HG02588 (cell line): ENCODE data around the gene RAPGEF5.

Experiments used
- ATAC-seq: cut with Tn5 transposase; IDR thresholded peaks from one replicate; pipeline ENCODE4 v1.9.1; 2021; ENCODE audit warnings: mild to moderate bottlenecking, moderate library complexity; ENCODE audit not compliant: unreplicated experiment

The RAPGEF5 gene

DNA sequence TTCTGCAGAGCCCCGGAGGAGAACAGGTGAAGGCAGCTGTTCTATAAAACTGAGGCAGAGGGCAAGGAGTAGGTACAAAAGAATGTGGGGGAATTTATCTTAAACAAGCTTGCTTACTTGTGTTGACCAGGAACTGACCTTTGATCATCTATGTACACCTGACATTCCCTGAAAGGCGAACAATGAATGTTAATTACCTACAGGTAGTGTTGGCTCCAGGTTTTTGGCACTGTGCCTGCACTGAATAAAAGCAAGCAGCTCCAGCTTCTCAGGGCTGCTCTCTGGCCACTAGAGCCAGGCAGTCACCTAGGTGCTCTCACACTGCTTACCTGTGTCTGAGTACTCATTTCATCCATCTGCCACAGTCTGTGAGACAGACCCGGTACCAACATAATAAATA, 87.0 kb downstream of the RAPGEF5 start:
- no peak for ATAC-seq

GRCh38 chr7:22268884-22269421, 88.0 kb downstream of the RAPGEF5 start:
- no peak for ATAC-seq

- no peak for ATAC-seq
Observed at GRCh38 chr7:22267930-22268615, 88.9 kb downstream of the RAPGEF5 start.

DNA sequence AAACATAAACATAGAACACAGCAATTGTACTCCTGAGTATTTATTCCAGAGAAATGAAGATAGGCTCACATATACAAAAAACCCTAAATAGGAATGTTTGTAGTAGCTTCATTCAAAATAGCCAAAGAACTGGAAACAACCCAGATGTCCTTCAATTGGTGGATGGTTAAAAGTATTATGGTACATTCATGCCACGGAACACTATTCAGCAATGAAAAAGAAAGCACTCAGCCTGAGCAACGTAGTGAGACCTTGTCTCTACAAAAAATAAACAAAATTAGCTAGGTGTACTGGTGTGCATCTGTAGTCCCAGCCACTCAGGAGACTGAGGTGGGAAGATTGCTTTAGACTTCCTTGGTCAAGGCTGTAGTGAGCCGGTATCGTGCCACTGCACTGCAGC, 94.4 kb downstream of the RAPGEF5 start:
- no peak for ATAC-seq

DNA sequence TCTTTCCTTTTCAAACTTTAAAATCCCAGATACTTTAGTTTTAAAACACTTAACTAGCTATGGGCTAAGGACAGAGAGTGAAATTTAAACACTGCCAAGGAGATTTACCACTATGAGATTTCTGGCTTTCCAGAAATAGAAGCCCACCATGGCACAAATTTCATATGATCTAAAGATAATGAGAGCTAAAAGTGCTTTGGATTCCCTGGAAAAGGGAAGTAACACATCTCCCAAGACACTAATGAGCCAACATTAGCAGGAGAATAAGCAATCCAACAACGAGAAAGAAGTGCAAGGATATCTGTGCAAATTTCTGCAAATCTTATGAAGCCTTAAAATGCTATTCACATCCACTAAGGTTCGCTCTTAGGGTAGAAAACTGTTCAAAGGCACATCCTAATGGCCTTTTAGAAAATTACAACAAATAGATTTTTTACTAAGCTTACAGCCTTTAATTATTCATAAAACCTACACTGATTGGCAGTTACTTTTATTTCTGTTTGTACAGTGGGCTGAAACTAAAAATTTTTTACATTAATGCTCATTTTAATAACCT, 100.3 kb downstream of the RAPGEF5 start:
- ATAC-seq = no peak

GRCh38 chr7:22255834-22256233, 101.1 kb downstream of the RAPGEF5 start:
- no peak for ATAC-seq

- ATAC-seq = no peak
Observed at GRCh38 chr7:22255342-22255741, 101.6 kb downstream of the RAPGEF5 start.

GRCh38 chr7:22252936-22253536, 103.9 kb downstream of the RAPGEF5 start:
- no peak for ATAC-seq

DNA sequence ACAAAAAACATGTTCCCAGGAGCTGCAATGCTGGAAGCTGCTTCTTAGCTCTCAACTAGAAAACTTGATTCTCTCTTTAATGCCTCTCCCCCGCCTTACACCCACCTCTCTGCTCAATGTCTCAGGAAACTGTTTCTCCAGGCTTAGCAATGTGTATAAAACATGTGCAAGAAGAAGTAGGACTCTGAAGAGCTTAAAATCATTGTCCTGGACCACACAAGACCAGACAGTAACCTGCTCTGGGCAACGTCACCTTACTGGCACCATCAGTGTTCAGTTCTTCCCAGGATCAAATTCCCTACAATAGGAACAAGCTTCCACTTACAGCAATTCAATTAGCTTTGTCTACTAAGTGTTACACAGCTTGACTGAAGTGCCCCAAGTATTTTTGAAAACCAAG, 104.9 kb downstream of the RAPGEF5 start:
- ATAC-seq = no peak

- no peak for ATAC-seq
Observed at GRCh38 chr7:22251281-22251680, 105.7 kb downstream of the RAPGEF5 start.

GRCh38 chr7:22250390-22250789, 106.6 kb downstream of the RAPGEF5 start:
- ATAC-seq = no peak

- ATAC-seq = no peak
Observed at GRCh38 chr7:22248111-22248809, 108.7 kb downstream of the RAPGEF5 start.

DNA sequence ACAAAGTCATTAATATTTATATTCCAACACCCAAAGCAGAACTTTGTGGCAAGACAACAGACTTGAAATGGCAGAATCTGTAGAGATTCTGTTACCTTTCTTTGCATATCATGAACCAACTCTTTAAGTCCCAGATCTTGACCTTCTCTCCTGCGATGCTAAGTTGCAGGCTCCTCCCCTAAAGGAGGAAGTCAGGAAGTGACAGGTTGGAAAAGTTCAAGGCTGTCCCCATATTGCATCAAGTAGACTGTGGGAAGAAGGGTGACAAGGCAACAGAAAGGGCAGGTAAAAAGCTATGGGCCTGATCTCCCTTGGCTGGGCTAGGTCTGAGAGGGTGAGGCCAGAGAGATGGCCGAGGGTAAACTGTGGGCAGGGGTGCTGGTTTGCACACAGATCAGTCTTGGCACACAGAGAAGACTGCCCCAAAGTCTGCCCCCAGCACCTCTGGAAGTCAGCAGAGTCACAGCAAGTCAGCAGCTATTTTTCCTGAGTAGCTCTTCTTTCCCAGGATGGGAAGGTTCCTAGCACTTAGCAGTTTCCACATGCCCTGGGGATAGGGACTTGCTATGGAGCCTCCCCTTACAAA, 115.1 kb downstream of the RAPGEF5 start:
- no peak for ATAC-seq

DNA sequence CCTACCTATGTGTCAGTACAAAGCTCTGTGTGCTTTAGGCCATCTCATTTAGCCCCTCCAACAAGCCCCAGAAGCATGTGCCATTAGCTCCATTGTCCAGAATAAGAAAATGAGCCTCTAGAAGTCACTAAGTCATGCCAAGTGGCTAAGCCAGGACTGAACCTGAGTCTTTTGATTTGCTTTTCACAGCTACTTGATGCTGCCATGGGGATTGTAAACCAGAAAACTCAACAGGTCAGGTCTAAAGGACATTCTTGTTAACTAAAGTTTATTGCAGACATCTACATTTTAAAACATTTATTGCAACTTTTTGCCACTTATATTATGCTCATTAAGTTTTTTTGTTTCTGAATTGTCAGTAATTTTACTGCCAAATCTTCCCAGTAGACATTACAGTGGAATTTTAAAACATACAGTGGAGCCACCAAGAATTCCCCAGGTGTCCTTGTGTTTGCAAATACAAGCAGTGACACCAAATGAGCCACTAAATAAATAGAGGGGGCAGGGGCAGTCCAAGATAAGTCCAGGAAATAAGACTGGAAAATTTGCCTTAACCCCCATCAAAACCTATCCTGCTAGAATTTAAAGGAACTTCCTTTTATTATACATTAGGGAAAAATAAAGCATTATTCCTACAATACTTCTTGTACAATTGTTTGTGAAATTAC, 115.9 kb downstream of the RAPGEF5 start:
- no peak for ATAC-seq

- ATAC-seq = no peak
Observed at GRCh38 chr7:22238354-22239311, 118.3 kb downstream of the RAPGEF5 start.

- ATAC-seq = no peak
Observed at GRCh38 chr7:22235134-22235533, 121.8 kb downstream of the RAPGEF5 start.

DNA sequence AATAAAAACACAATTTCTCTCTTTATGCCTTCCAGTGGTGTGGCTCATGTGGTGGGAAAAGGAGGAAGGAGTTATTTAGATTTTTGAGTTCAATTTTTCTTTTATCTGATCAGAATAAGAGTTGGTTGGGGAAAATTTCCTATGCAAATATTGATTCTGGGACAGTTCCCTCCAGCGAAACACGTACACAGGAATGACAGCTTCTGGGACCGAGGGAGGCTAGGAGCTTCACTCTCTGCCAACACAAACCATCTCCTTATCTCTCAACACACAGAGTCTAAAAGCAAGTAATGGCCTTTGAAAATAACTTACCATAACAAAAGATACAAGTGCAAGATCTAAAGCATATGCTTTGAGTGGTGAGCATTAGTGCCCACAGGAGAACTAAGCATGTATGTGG, 122.7 kb downstream of the RAPGEF5 start:
- no peak for ATAC-seq

GRCh38 chr7:22231806-22232205, 125.1 kb downstream of the RAPGEF5 start:
- no peak for ATAC-seq

- no peak for ATAC-seq
Observed at GRCh38 chr7:22231141-22231540, 125.8 kb downstream of the RAPGEF5 start.

GRCh38 chr7:22230238-22230637, 126.7 kb downstream of the RAPGEF5 start:
- no peak for ATAC-seq
